SH-SY5Y (cell line): ENCODE data around the gene U2AF1L4.

ENCODE experiments used
- GATA2 ChIP-seq: IDR thresholded peaks from 2 replicates; pipeline ENCODE4 v1.6.1; 2011; ENCODE audit warnings: mild to moderate bottlenecking, low read depth, low read length
- GATA3 ChIP-seq: IDR thresholded peaks from 2 replicates; pipeline ENCODE4 v1.6.1; 2011; ENCODE audit warnings: low read depth, mild to moderate bottlenecking, low read length, moderate library complexity

- TF ChIP-seq GATA3 (no peak), GATA2 (no peak)
These were observed 4.6 kb downstream of the U2AF1L4 start for GRCh38 chr19:35740423-35741202.
